Mesendoderm (in vitro differentiated cells): ENCODE results near the gene GIMAP8.

ENCODE experiments used
- DNase-seq: peaks from one replicate; pipeline ENCODE4 v3.0.0; 2013
- H2AK5ac ChIP-seq: 2 replicates; pipeline ENCODE4 v1.6.1; 2013; ENCODE audit warnings: low read length, inconsistent platforms
- H2BK120ac ChIP-seq: 2 replicates; pipeline ENCODE4 v1.6.1; 2013; ENCODE audit warnings: low read depth, mild to moderate bottlenecking, low read length, moderate library complexity, mixed read lengths
- H2BK15ac ChIP-seq: replicated peaks from 2 replicates; pipeline ENCODE4 v1.6.1; 2013; ENCODE audit warnings: low read depth, mild to moderate bottlenecking, moderate library complexity
- H2BK5ac ChIP-seq: 2 replicates; pipeline ENCODE4 v1.6.1; 2013; ENCODE audit warnings: low read length, inconsistent platforms
- H3K18ac ChIP-seq: 2 replicates; pipeline ENCODE4 v1.6.1; 2013; ENCODE audit warnings: mild to moderate bottlenecking, low read length, mixed read lengths
- H3K23ac ChIP-seq: one replicate; pipeline ENCODE4 v1.6.1; 2013; ENCODE audit warnings: low read length
- H3K27ac ChIP-seq: 2 replicates; pipeline ENCODE4 v1.5.1; 2013; ENCODE audit warnings: low read depth, mild to moderate bottlenecking, inconsistent platforms, low read length, moderate library complexity
- H3K27me3 ChIP-seq: 2 replicates; pipeline ENCODE4 v1.6.1; 2013; ENCODE audit warnings: low read length, control low read depth, mild to moderate bottlenecking, inconsistent platforms; ENCODE audit not compliant: insufficient read depth, poor library complexity
- H3K36me3 ChIP-seq: 2 replicates; pipeline ENCODE4 v1.6.1; 2013; ENCODE audit warnings: low read length, inconsistent platforms; ENCODE audit not compliant: control insufficient read depth, insufficient read depth
- H3K4ac ChIP-seq: one replicate; pipeline ENCODE4 v1.6.1; 2013; ENCODE audit warnings: low read depth, mild to moderate bottlenecking, low read length, moderate library complexity
- H3K4me1 ChIP-seq: 2 replicates; pipeline ENCODE4 v1.6.1; 2013; ENCODE audit warnings: low read depth, low read length, inconsistent platforms; ENCODE audit not compliant: control insufficient read depth
- H3K4me2 ChIP-seq: 2 replicates; pipeline ENCODE4 v1.6.1; 2013; ENCODE audit warnings: low read length
- H3K4me3 ChIP-seq: 2 replicates; pipeline ENCODE4 v1.5.1; 2013; ENCODE audit warnings: mild to moderate bottlenecking, low read length
- H3K56ac ChIP-seq: one replicate; pipeline ENCODE4 v1.6.1; 2013; ENCODE audit warnings: low read length
- H3K79me1 ChIP-seq: 2 replicates; pipeline ENCODE4 v1.6.1; 2013; ENCODE audit warnings: low read length, inconsistent platforms
- H3K79me2 ChIP-seq: 2 replicates; pipeline ENCODE4 v1.6.1; 2013; ENCODE audit warnings: mild to moderate bottlenecking, low read length; ENCODE audit not compliant: control insufficient read depth, insufficient read depth
- H3K9ac ChIP-seq: 2 replicates; pipeline ENCODE4 v1.6.1; 2013; ENCODE audit warnings: low read length, inconsistent platforms
- H4K5ac ChIP-seq: one replicate; pipeline ENCODE4 v1.6.1; 2013; ENCODE audit warnings: low read length
- H4K8ac ChIP-seq: one replicate; pipeline ENCODE4 v1.6.1; 2013; ENCODE audit warnings: low read depth, mild to moderate bottlenecking, control low read depth, low read length, moderate library complexity
- WGBS: extraction: QIAGEN DNeasy Blood & Tissue Kit; methylation state at CpG from one replicate; pipeline ENCODE4 v1.1.7; 2013; ENCODE audit warnings: low lambda C conversion rate, missing lambda C conversion rate; ENCODE audit not compliant: insufficient coverage; ENCODE audit errors: extremely low coverage; 5-methylcytosine and 5-hydroxymethylcytosine counted together

GIMAP8 gene

GRCh38 chr7:150507947-150508602, 57.6 kb downstream of the GIMAP8 start:
- H3K79me2 ChIP-seq = no peaks in the 10 kb centered on the region
- no peak overlapping the region for H2BK15ac ChIP-seq
- H3K4me2 ChIP-seq = no peak overlapping the region
- H4K8ac ChIP-seq = no peak overlapping the region
- peaks cover 2% of the 10 kb centered on the region for H3K27me3 ChIP-seq
- H3K9ac ChIP-seq = no peak overlapping the region
- no peak overlapping the region for H3K27ac ChIP-seq
- H2AK5ac ChIP-seq = no peak overlapping the region
- H3K23ac ChIP-seq = no peak overlapping the region
- DNase-seq = no peak
- no peak overlapping the region for H3K56ac ChIP-seq
- no peaks in the 10 kb centered on the region for H3K4me1 ChIP-seq
- no peak overlapping the region for H3K4me3 ChIP-seq
- H3K4ac ChIP-seq = no peak overlapping the region
- no peak overlapping the region for H2BK120ac ChIP-seq
- H3K79me1 ChIP-seq = no peaks in the 10 kb centered on the region
- no peak overlapping the region for H4K5ac ChIP-seq
- no CpG with 5 or more reads among the region's 4 CpGs for WGBS
- no peak overlapping the region for H3K18ac ChIP-seq
- no peak overlapping the region for H2BK5ac ChIP-seq
- H3K36me3 ChIP-seq = no peaks in the 10 kb centered on the region

GRCh38 chr7:150511048-150511447, 60.6 kb downstream of the GIMAP8 start:
- Histone ChIP-seq H2AK5ac (no peak overlapping the region), H3K36me3 (no peaks in the 10 kb centered on the region), H2BK120ac (no peak overlapping the region), H2BK15ac (no peak overlapping the region), H3K4me3 (no peak overlapping the region), H3K4me1 (no peaks in the 10 kb centered on the region), H3K27me3 (no peaks in the 10 kb centered on the region), H3K27ac (no peak overlapping the region), H2BK5ac (no peak overlapping the region), H3K4ac (no peak overlapping the region), H3K18ac (no peak overlapping the region), H4K5ac (no peak overlapping the region), H3K56ac (no peak overlapping the region), H3K4me2 (no peak overlapping the region), H3K79me1 (no peaks in the 10 kb centered on the region), H3K9ac (no peak overlapping the region), H3K79me2 (no peaks in the 10 kb centered on the region), H4K8ac (no peak overlapping the region), H3K23ac (no peak overlapping the region)
- WGBS = no CpG with 5 or more reads among the region's 2 CpGs
- no peak for DNase-seq

- no peak for DNase-seq
- Histone ChIP-seq H3K56ac (no peak overlapping the region), H3K4me3 (no peak overlapping the region), H3K4ac (no peak overlapping the region), H3K18ac (no peak overlapping the region), H3K79me1 (no peaks in the 10 kb centered on the region), H2BK5ac (no peak overlapping the region), H4K5ac (no peak overlapping the region), H4K8ac (no peak overlapping the region), H3K27ac (no peak overlapping the region), H2AK5ac (no peak overlapping the region), H3K9ac (no peak overlapping the region), H3K27me3 (no peaks in the 10 kb centered on the region), H3K36me3 (no peaks in the 10 kb centered on the region), H3K4me1 (no peaks in the 10 kb centered on the region), H3K79me2 (no peaks in the 10 kb centered on the region), H3K4me2 (no peak overlapping the region), H2BK120ac (no peak overlapping the region), H2BK15ac (no peak overlapping the region), H3K23ac (no peak overlapping the region)
- WGBS = no CpG with 5 or more reads among the region's 17 CpGs
Measured at GRCh38 chr7:150513758-150514157, 63.3 kb downstream of the GIMAP8 start.

- no peak within 1 kb of the TSS for H3K27ac ChIP-seq
- H4K8ac ChIP-seq = no peak within 1 kb of the TSS
- H4K5ac ChIP-seq = no peak within 1 kb of the TSS
- no peak within 1 kb of the TSS for H2AK5ac ChIP-seq
- H2BK120ac ChIP-seq = no peak within 1 kb of the TSS
- H3K4me1 ChIP-seq = no peaks in the 10 kb centered on the region
- H3K79me1 ChIP-seq = no peaks in the 10 kb centered on the region
- no peak within 1 kb of the TSS for H3K23ac ChIP-seq
- H2BK15ac ChIP-seq = no peak within 1 kb of the TSS
- H3K9ac ChIP-seq = no peak within 1 kb of the TSS
- H3K27me3 ChIP-seq = no peaks in the 10 kb centered on the region
- no peak within 1 kb of the TSS for H3K4ac ChIP-seq
- no peak within 1 kb of the TSS for H3K56ac ChIP-seq
- no peak within 1 kb of the TSS for H3K18ac ChIP-seq
- H3K79me2 ChIP-seq = no peaks in the 10 kb centered on the region
- no peaks in the 10 kb centered on the region for H3K36me3 ChIP-seq
- H3K4me3 ChIP-seq = no peak within 1 kb of the TSS
- no peak for DNase-seq
- no CpG with 5 or more reads among the region's 3 CpGs for WGBS
- no peak within 1 kb of the TSS for H3K4me2 ChIP-seq
- no peak within 1 kb of the TSS for H2BK5ac ChIP-seq
Measured at GRCh38 chr7:150514748-150515222, 64.4 kb downstream of the GIMAP8 start, which contains the start of gene GIMAP7. Gene GIMAP7, plus strand, starts transcription at chr7:150514872. Its CDS starts 5,103 bp downstream, at chr7:150519975.

GRCh38 chr7:150515248-150516147, 65.1 kb downstream of the GIMAP8 start:
- no peak overlapping the region for H2BK5ac ChIP-seq
- no peaks in the 10 kb centered on the region for H3K36me3 ChIP-seq
- no peak overlapping the region for H3K9ac ChIP-seq
- no peak overlapping the region for H3K27ac ChIP-seq
- no peak overlapping the region for H4K8ac ChIP-seq
- H2AK5ac ChIP-seq = no peak overlapping the region
- H4K5ac ChIP-seq = no peak overlapping the region
- no peak overlapping the region for H2BK120ac ChIP-seq
- DNase-seq = no peak
- H3K79me1 ChIP-seq = no peaks in the 10 kb centered on the region
- H3K4me1 ChIP-seq = no peaks in the 10 kb centered on the region
- H3K4ac ChIP-seq = no peak overlapping the region
- H3K4me3 ChIP-seq = no peak overlapping the region
- WGBS = no CpG with 5 or more reads among the region's 11 CpGs
- no peak overlapping the region for H3K56ac ChIP-seq
- no peak overlapping the region for H3K23ac ChIP-seq
- H3K27me3 ChIP-seq = no peaks in the 10 kb centered on the region
- no peak overlapping the region for H3K4me2 ChIP-seq
- H3K18ac ChIP-seq = no peak overlapping the region
- no peaks in the 10 kb centered on the region for H3K79me2 ChIP-seq
- H2BK15ac ChIP-seq = no peak overlapping the region
